ENCODE results near the gene TUBGCP6.
A peak's percentile ranks its signal among the peaks of the same experiment; 100 is the strongest.

TUBGCP6 gene

DNA sequence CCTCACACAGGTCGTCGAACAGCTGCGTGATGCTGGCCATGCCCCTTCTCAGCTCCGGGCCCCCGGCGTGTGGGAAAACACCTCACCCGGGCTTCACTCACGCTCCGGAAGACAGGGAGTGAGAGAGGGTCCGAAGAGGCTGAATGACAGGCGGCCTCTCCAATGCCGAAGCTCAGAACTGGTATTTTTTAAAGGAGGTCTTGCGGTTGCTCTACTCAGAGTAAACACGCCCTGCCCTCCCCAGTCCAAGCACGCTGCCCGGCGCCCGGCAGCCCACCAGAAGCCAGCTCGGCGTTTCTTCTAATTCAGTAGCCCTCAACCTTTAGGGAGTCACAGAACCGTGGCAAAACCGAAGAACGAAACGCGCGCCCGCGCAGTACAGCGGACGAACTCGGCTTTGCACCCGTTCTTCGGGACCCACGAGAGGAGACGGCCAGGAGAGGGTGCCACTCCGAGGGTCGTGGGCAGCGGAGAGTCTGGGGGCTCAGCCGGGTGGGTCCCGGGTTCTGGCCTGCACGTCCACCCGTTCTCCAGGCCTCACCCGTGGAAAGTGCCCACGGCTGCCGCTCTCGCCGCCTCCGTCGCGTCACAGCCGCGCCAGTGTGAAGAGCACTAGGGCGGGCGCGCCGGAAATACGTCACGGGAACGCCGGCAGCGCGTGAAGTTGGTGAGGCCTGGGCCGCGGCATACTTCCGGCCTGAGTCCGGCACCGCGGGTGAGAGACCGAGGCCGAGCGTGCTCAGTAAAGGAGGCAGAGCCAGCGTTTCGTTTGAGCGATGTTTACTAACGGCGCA lies at the start of gene TUBGCP6:
Gene TUBGCP6 (minus strand): TSS at position 604 of the 794 bp plus-strand sequence. CDS start 564 bp downstream, at position 40.
- H3K4me3 Mint-ChIP-seq, result peak within 1 kb of the TSS; percentile 99 to 100
- peaks cover 78% of the 10 kb centered on the region for H3K4me1 Mint-ChIP-seq
- DNase-seq, result peak; percentile 87 to 91
- no peaks in the 10 kb centered on the region for H3K27me3 Mint-ChIP-seq
- H3K27ac Mint-ChIP-seq, result peak within 1 kb of the TSS; percentile 99 to 100
- peak; percentile 91 for ATAC-seq
- no peaks in the 10 kb centered on the region for H3K9me3 Mint-ChIP-seq

DNA sequence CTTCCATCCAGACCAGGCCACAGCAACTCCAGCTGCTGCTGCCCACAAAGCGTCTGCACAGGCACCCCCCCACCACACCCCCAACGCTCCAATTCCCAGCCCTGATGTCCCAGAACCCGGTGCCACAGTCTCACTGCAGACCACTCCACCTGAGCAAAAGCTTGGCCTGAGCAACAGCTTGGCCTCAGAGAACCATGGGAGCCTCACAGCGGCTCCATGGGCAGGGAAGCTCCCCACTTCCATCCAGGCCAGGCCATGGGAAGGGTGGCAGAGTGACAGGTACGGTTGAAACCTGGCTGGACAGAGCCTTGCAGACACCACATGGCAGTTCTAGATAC lies 49.5 kb upstream of the TUBGCP6 start:
- Mint-ChIP-seq H3K9me3 (no peaks in the 10 kb centered on the region), H3K4me3 (peak overlapping the region; percentile 80), H3K27ac (peak overlapping the region; percentile 63 to 89), H3K4me1 (peaks cover 32% of the 10 kb centered on the region), H3K27me3 (peaks cover 19% of the 10 kb centered on the region)
- DNase-seq (no peak), ATAC-seq (no peak)

DNA sequence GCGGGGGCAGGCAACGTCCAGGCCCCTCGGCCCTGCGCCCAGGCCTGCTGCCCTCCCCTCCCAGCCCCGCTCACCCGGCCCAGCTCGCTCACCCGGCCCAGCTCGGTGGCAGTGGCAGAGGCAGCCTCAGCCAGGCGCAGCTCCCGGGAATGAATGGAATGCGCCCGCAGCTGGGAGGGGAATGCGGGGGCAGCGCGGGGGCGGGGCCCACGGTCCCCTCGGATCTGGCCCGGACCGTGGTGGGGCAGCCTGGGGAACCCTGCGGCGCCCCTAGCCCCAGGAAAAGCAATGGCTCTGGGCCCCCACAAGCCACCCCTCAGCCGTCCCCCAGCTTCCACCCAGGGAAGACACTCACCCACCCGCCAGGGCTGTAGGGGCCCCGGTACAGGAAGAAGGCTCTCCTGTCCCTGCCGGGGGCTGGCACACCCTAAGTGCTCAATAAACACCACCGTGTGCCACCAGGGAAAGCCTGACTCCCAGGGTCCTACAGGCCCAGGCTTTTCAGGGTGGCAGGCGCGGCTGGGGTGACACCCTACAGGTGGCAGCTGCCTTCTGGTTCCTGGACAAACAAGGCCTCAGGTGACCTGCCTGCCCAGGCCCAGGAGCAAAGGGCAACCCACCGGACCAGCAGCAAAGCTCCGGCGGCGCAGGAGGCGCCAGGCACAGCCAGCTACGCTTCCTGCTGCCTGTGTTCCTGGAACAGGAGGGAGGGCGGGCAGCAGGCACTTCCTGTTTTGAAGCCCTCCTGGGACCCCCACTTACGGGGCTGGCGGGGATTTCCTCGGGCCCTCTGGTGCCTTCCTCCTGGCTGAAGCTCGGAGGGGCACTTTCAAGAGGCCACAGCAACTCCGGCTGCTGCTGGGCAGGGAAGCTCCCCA lies 48.9 kb upstream of the TUBGCP6 start:
- peak in 1 of 2 donors; percentile 54 for DNase-seq
- ATAC-seq, result peak; percentile 68

DNA sequence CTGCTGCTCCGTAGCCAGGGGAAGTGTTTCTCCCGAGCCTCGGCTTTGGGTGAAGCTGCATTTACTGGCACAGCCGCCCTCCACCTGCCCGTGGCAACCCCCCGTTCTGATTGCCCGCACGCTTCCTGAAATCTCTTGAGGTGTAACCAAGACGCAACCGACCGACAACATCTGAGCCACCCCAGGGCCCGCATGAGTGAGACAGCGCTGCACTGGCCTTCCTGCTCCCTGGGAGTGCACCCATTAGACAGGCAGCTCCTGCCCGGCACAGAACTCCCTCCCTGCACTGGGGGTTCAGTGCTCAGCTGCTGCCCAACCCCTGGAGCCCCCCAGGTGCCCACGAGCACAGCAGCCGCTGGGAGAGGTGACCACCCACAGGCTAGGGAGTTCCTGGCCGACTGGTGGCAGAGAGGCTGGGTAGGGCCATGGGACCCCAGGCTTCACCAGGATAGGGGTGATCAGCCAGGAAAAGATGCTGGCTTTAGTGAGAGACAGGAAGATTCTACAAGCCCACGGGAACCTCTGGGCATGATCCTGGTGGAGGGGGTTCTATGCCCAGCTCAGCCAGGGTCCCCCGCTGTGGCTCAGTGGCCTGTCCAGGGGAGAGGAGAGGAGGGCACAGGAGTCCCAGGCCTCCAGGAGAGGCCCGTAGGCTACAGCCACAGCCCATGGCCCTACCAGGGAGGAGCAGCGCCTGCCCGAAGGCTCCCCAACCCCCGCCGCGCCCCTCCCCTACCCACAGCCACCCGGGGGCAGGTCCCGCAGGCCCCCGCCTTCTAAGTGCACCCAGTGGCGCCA lies 48.0 kb upstream of the TUBGCP6 start:
- no peaks in the 10 kb centered on the region for H3K9me3 Mint-ChIP-seq
- ATAC-seq (peak; percentile 71), DNase-seq (peak in 1 of 2 donors; percentile 64)
- peak overlapping the region; percentile 79 to 88 for H3K4me3 Mint-ChIP-seq
- H3K27ac Mint-ChIP-seq, result peak overlapping the region; percentile 90 to 95
- peaks cover 32% of the 10 kb centered on the region for H3K4me1 Mint-ChIP-seq
- H3K27me3 Mint-ChIP-seq, result peaks cover 5% of the 10 kb centered on the region

More for the DNA sequence above, 48.9 kb upstream of the TUBGCP6 start:
- Mint-ChIP-seq H3K4me1 (peaks cover 32% of the 10 kb centered on the region), H3K27me3 (peaks cover 13% of the 10 kb centered on the region), H3K4me3 (peak overlapping the region; percentile 80), H3K9me3 (no peaks in the 10 kb centered on the region), H3K27ac (peak overlapping the region; percentile 63 to 89)

DNA sequence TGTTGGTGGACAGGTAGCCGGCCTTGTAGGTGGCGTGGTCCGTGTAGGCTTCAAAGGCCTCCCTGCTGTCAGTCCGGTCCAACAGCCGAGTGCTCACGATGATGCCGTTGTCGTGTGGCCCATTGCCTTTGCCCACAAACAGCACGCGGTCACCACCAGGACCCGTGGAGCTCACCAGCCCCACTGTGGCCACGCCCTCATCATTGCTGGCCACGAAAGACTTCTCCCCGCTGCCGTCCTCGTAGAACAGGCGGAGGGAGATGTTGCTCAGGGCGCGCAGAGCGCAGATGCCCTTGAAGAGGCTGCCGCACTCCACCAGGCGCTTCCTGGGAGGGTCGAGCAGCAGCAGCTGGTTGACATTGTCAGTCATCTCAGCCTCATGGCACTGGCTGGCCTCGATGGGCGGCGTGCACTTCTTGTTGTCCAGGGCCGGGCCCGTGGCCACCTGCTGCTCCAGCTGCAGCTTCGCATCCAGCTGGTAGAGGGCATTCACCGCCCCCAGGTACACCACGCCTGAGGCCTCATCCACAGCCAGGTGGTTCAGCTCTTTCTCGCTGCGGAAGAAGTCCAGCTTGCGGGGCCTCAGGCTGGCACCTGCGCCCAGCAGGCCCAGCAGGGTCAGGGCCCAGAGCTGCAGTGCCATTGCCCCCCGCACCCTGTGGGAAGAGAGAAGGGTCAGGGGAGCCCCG lies 45.3 kb upstream of the TUBGCP6 start:
- DNase-seq (no peak), ATAC-seq (no peak)
- Mint-ChIP-seq H3K27ac (no peak overlapping the region), H3K27me3 (no peaks in the 10 kb centered on the region), H3K4me1 (peaks cover 32% of the 10 kb centered on the region), H3K9me3 (no peaks in the 10 kb centered on the region), H3K4me3 (no peak overlapping the region)

DNA sequence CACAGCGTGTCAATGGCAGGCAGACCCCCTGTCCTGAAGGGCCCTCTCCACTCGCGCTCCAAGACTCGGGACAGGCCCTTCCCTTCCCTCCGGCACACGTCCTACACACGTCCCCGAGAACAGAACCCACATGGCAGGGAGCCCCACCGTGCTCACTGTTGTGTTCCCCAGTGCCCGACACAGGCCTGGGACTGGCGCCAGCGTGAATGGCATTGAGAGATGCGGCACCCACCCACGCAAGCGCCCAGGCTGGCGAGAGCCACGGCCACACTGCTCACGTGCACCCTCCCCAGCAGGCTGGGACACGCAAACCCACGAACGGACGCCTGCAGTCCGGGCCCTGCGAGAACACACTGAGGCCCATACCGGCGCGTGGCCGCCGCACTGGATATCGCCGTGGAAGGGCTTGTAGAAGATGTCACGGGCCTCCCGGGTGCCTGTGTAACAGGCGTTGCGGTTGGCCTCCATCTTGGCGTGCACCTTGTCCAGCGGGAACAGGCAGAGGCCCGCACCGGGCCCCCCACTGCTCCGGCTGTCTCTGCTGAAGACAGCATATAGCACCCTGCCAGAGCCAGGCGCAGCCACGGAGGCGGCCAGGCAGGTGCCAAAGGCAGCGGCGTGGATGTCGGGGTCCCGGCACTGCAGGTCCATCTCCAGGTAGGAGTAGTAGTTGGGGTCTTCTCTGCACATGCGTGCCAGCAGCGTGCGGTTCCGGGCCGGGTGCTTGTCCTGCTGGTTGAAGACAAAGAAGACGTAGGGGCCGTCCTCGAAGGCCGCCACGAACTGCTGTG lies 44.5 kb upstream of the TUBGCP6 start:
- Mint-ChIP-seq H3K9me3 (no peaks in the 10 kb centered on the region), H3K27ac (no peak overlapping the region), H3K4me3 (no peak overlapping the region), H3K27me3 (no peaks in the 10 kb centered on the region), H3K4me1 (peaks cover 26% of the 10 kb centered on the region)
- DNase-seq (no peak), ATAC-seq (no peak)

GRCh38 chr22:50287731-50288130 lies 42.9 kb upstream of the TUBGCP6 start:
- ATAC-seq (no peak), DNase-seq (no peak)
- no peaks in the 10 kb centered on the region for H3K9me3 Mint-ChIP-seq
- no peak overlapping the region for H3K27ac Mint-ChIP-seq
- no peak overlapping the region for H3K4me3 Mint-ChIP-seq
- peaks cover 17% of the 10 kb centered on the region for H3K4me1 Mint-ChIP-seq
- H3K27me3 Mint-ChIP-seq, result no peaks in the 10 kb centered on the region

DNA sequence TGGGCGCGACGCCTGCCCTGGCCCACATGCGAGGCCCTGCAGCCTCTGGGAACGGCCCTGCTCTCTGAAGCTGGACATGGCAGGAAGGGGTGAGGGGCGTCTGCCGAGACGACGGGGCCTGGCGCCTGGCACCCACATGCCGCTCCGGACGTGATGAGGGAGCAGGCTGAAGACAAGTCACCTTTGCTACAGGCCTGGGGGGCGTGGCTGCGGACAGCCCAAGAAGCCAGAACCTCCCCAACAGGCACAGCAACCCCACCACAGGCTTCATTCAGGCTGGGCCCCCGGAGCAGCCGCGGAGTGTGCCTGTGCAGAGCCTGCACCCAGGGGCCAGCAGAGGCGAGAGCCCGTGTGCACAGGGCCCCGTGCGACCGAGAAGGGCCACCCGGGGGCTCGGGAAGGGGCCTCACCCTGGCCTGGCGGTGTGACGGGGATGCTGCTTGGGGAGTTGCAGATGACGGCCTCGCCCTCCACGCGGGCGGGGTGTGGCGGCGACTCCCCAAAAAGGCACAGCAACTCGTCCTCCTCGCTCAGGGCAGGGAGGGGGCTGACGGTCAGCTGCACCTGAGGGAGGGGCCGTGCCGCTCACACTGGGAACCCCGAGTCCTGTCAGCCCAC lies 42.0 kb upstream of the TUBGCP6 start:
- no peak overlapping the region for H3K27ac Mint-ChIP-seq
- H3K27me3 Mint-ChIP-seq, result no peaks in the 10 kb centered on the region
- DNase-seq (no peak), ATAC-seq (no peak)
- H3K4me3 Mint-ChIP-seq, result no peak overlapping the region
- peaks cover 8% of the 10 kb centered on the region for H3K4me1 Mint-ChIP-seq
- H3K9me3 Mint-ChIP-seq, result no peaks in the 10 kb centered on the region

GRCh38 chr22:50286275-50286674 lies 41.5 kb upstream of the TUBGCP6 start:
- H3K27ac Mint-ChIP-seq, result no peak overlapping the region
- no peak for ATAC-seq

GRCh38 chr22:50285568-50286229 lies 40.9 kb upstream of the TUBGCP6 start:
- H3K4me1 Mint-ChIP-seq, result no peaks in the 10 kb centered on the region
- no peak overlapping the region for H3K27ac Mint-ChIP-seq
- no peak for DNase-seq
- no peaks in the 10 kb centered on the region for H3K9me3 Mint-ChIP-seq
- ATAC-seq, result no peak
- H3K27me3 Mint-ChIP-seq, result no peaks in the 10 kb centered on the region
- no peak overlapping the region for H3K4me3 Mint-ChIP-seq

More at GRCh38 chr22:50286275-50286674, 41.5 kb upstream of the TUBGCP6 start:
- H3K9me3 Mint-ChIP-seq, result no peaks in the 10 kb centered on the region
- H3K4me1 Mint-ChIP-seq, result peaks cover 3% of the 10 kb centered on the region
- H3K27me3 Mint-ChIP-seq, result no peaks in the 10 kb centered on the region
- DNase-seq, result no peak
- no peak overlapping the region for H3K4me3 Mint-ChIP-seq

DNA sequence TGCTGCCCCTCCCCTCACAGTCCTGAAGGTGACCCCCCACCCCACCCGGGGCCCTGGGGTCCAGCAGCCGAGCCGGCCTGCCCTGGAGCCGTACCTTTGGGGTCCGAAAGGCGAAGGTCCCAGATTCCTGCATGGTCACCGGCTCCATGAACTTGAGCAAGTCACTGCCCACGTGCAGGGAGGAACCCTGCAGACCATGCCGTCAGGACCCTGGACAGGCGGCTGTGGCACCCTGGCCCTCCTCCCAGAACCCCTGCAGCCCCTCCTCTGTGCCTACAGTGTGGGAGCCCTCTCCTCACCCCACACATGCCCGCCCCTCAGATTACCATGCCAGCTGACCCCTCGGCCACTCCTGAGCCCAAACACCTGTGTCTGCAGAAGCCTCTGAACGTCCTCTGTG lies 39.7 kb upstream of the TUBGCP6 start:
- H3K27ac Mint-ChIP-seq, result no peak overlapping the region
- H3K4me3 Mint-ChIP-seq, result no peak overlapping the region
- no peaks in the 10 kb centered on the region for H3K4me1 Mint-ChIP-seq
- DNase-seq (no peak), ATAC-seq (no peak)
- H3K27me3 Mint-ChIP-seq, result no peaks in the 10 kb centered on the region
- H3K9me3 Mint-ChIP-seq, result no peaks in the 10 kb centered on the region

GRCh38 chr22:50283821-50284220 lies 39.0 kb upstream of the TUBGCP6 start:
- no peak for DNase-seq
- Mint-ChIP-seq H3K4me3 (no peak overlapping the region), H3K27ac (peak overlapping the region in 1 of 2 donors; percentile 27), H3K9me3 (no peaks in the 10 kb centered on the region), H3K27me3 (no peaks in the 10 kb centered on the region), H3K4me1 (no peaks in the 10 kb centered on the region)
- no peak for ATAC-seq

GRCh38 chr22:50282361-50283155 lies 37.7 kb upstream of the TUBGCP6 start:
- Mint-ChIP-seq H3K4me1 (no peaks in the 10 kb centered on the region), H3K4me3 (no peak overlapping the region), H3K9me3 (no peaks in the 10 kb centered on the region), H3K27ac (no peak overlapping the region), H3K27me3 (no peaks in the 10 kb centered on the region)
- no peak for DNase-seq
- no peak for ATAC-seq

Data from stimulated activated naive CD8-positive, alpha-beta T cell treated with anti-CD3 and anti-CD28 coated beads, Interleukin-15, amount 100 ng/mL, for 72 hours (primary cell).